Uterus (tissue), 4 donors: Measurements from ENCODE around the gene TCF19. TPM values are rescaled to one million over a fixed set of nuclear protein-coding genes. Genes with fewer than 3 reads are reported as not detected.

Experiments
- DNase-seq, 2 donors: peaks; one replicate each; pipeline ENCODE4 v3.0.0-alpha.2; 2019 to 2020
- H3K27ac ChIP-seq, 2 donors: fragments of 200-600 bp; sonication (generic); 1 replicate in 1 of 2; 2 replicates in 1 of 2; pipeline ENCODE4 v1.5.1; 2016 to 2018
- H3K27me3 ChIP-seq, 2 donors: fragments of 200-600 bp; sonication (generic); one replicate each; pipeline ENCODE4 v1.5.1; 2018 to 2019; ENCODE audit warnings: control low read depth in 1 of 2
- H3K36me3 ChIP-seq, 2 donors: fragments of 200-600 bp; sonication (generic); one replicate each; pipeline ENCODE4 v1.5.1; 2019; ENCODE audit warnings: control low read depth in 1 of 2
- H3K4me1 ChIP-seq, 2 donors: fragments of 200-600 bp; sonication (generic); one replicate each; pipeline ENCODE4 v1.5.1; 2018 to 2019; ENCODE audit warnings: control low read depth in 1 of 2
- H3K4me3 ChIP-seq, 2 donors: fragments of 200-600 bp; sonication (generic); 1 replicate in 1 of 2; 2 replicates in 1 of 2; pipeline ENCODE4 v1.5.1; 2018 to 2019; ENCODE audit warnings: mild to moderate bottlenecking in 1 of 2
- H3K9me3 ChIP-seq, 2 donors: fragments of 200-600 bp; sonication (generic); one replicate each; pipeline ENCODE4 v1.5.1; 2019; ENCODE audit warnings: control low read depth in 1 of 2
- POLR2A ChIP-seq, 2 donors: fragments of 450-650 bp; IDR thresholded peaks; one replicate each; pipeline ENCODE4 v1.6.1; 2016; ENCODE audit warnings: antibody characterized with exemption in 2 of 2, mild to moderate bottlenecking in 1 of 2, moderate library complexity in 1 of 2
- intact Hi-C: fragments of 100-400 bp; cut with DNase I; formaldehyde crosslinking; loops from one replicate; pipeline ENCODE4 v1.15.1; 2023; ENCODE audit warnings: low total_unique reads
- total RNA-seq, 4 donors: library from RNA; depleted of rRNA in 3 of 4; stranded (reverse); fragments of >200 nt in 3 of 4; gene quantifications; one replicate each; pipeline versions ENCODE4 v1.1.0 to v1.2.4, GENCODE V29; 2014 to 2023
- TF ChIP-seq, protein P1 (sequence below), 4 experiments: fragments of 200-600 bp in 2 of 4; fragments of 450-650 bp in 2 of 4; sonication (generic) in 2 of 4; IDR thresholded peaks; one replicate each; pipeline ENCODE4 v1.5.1; 2016 to 2019; ENCODE audit warnings: antibody characterized with exemption in 4 of 4, mild to moderate bottlenecking in 2 of 4, moderate library complexity in 1 of 4
- donor health status: DM: yes; HTN: yes; CAD: no.

The TCF19 gene
- total RNA-seq, 4 donors from 2014 or later: 3.6 to 22.3 (median 12.6) TPM

DNA sequence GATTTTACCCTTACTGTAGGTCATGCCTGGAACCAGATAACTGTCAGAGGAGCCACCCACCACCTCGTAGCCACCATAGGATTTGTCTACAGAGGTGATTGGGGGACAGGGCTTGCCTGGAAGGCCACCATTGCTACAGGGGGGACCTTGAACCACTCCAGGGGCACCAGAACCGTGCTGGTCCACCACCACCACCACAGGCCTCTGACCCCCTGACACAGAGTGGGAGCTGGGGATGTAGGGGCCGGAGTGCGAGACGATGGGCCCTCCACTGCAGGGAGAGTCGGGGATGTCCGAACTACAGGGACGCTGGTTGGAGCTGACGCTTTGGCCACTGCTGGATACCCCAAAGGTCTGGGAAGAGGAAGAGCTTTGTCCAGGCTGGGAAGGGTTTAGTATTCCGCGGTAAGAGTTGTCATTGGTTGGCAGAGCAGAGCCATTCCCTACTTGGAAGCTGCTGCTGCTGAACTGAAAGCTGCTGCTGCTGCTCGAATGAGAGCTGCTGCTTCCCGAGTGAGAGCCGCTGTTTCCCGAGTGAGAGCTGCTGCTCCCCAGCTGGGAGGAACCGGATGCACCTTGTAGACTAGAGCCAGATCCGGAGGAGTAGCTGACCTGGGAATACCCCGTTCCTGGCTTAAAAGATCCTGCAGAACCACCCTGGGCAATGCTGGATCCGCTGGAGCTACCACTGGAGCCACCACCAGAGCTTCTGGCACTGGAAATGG is 41.6 kb upstream of the TCF19 start:
- H3K9me3 ChIP-seq: no peaks in the 10 kb centered on the region
- no peaks in the 10 kb centered on the region for H3K27me3 ChIP-seq
- peak; percentile 49 to 64 for DNase-seq
- intact Hi-C loops: no loop called here
- peak overlapping the region; percentile 64 to 91 for H3K27ac ChIP-seq
- H3K36me3 ChIP-seq: no peaks in the 10 kb centered on the region
- H3K4me3 ChIP-seq: peak overlapping the region in 1 of 2 donors; percentile 22
- no peak for TF ChIP-seq POLR2A (IDR thresholded peaks at IDR 0.05)
- TF ChIP-seq, protein P1, sequence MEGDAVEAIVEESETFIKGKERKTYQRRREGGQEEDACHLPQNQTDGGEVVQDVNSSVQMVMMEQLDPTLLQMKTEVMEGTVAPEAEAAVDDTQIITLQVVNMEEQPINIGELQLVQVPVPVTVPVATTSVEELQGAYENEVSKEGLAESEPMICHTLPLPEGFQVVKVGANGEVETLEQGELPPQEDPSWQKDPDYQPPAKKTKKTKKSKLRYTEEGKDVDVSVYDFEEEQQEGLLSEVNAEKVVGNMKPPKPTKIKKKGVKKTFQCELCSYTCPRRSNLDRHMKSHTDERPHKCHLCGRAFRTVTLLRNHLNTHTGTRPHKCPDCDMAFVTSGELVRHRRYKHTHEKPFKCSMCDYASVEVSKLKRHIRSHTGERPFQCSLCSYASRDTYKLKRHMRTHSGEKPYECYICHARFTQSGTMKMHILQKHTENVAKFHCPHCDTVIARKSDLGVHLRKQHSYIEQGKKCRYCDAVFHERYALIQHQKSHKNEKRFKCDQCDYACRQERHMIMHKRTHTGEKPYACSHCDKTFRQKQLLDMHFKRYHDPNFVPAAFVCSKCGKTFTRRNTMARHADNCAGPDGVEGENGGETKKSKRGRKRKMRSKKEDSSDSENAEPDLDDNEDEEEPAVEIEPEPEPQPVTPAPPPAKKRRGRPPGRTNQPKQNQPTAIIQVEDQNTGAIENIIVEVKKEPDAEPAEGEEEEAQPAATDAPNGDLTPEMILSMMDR (IDR thresholded peaks at IDR 0.05): no peak
- H3K4me1 ChIP-seq: peaks cover 0 to 8% of the 10 kb centered on the region in 2 donors

DNA sequence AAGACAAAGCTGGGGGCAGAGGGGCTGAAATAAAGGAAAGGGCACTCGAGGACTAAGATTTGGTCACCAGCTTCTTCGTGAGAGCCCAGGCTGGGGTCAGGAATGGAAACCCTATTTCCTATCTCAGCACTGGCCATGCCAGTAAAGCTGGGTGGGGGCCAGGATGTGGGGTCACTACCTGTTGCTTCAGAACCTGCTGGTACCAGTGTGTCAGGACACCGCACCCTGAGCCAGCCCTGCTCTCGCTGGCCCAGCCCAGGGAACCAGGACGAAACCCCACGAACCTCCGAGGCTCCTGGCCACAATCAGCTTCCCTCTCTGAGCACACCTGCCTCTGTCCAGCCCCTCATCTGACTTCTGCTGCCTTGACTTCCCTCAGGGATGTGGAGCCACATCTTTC is 40.2 kb upstream of the TCF19 start:
- Histone ChIP-seq H3K4me3 (no peak overlapping the region), H3K27ac (no peak overlapping the region), H3K4me1 (peaks cover 0 to 8% of the 10 kb centered on the region in 2 donors), H3K36me3 (no peaks in the 10 kb centered on the region), H3K9me3 (no peaks in the 10 kb centered on the region), H3K27me3 (no peaks in the 10 kb centered on the region)
- no peak for DNase-seq
- intact Hi-C loops: no loop called here
- no peak for TF ChIP-seq POLR2A (IDR thresholded peaks at IDR 0.05)
- TF ChIP-seq, protein P1 (IDR thresholded peaks at IDR 0.05): no peak

DNA sequence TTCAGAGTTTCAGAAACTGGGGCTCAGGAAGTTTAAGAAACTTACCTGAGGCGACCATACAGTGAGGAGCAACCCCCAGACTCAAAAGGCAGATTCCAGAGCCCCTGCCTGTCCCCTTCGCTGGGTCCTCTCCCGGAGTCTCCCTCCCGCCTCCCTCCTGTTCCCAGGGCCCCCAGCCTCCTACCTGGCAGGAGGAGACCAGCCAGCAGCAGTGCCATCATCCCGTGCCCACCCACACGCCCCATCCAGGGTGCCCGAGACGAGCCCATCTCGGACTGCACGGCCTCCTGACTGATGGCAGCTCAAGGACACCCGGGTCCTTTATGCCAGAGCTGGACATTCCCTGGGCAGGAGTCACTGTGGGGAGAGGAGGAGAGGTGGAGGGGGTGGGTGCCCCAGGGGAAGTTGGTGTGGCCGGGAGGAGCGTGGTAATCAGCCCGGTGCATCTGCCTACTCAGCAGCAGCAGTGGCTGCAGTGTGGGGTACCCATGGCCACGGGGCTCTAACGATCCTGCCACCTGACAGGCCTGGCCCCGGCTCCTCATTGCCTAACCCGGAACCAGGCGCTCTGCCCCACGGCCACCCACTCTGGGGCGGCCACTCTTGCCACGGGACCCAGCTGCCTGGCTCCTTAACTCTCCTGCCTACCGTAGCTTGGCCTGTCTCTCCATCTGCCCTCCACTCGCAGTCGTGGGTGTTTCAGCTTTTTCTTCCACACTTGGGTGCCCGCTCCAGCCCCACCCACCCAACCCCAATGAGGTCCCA is 38.1 kb upstream of the TCF19 start, which contains the start of gene CDSN:
TSS of gene CDSN (minus strand) at position 296 of the 765 bp plus-strand sequence. CDS start at position 269, 27 bp downstream.
- Histone ChIP-seq H3K9me3 (no peaks in the 10 kb centered on the region), H3K4me1 (no peaks in the 10 kb centered on the region), H3K27ac (no peak within 1 kb of the TSS), H3K27me3 (no peaks in the 10 kb centered on the region), H3K36me3 (no peaks in the 10 kb centered on the region), H3K4me3 (no peak within 1 kb of the TSS)
- TF ChIP-seq, protein P1 (IDR thresholded peaks at IDR 0.05): no peak
- TF ChIP-seq POLR2A (IDR thresholded peaks at IDR 0.05): no peak
- intact Hi-C loops: no loop called here
- DNase-seq: no peak

DNA sequence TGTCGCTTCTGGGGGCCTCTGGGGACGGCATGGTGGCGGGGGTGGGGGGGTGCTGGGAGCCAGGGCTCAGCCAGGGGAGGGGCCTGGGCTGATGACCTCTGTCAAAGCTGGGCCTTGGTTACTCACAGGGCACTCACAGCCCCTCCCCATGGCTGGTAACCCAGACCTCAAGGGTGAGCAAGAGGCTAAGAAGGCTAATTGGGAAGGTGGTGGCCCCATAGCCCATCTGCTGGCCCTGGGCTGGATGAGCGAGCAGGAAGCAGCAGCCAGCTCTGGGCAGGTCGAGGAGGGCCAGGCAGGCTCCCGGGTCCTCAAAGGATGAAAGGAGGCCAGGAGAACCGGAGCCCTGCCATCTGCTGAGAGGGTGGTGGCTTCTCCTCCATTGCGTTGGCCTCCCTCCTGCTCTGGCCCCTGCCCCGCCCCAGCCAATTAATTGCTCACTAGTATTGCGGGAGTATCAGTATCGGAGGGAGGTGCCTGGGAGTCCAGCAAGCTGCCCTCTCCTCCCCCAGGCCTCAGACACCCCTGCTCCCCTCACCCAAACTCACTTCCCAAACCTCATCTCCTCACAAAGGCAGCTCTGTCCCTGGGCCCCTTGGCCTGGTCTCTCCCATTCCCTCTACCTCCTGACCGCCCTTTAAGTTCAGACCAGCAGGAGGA is 37.1 kb upstream of the TCF19 start:
- H3K4me1 ChIP-seq: no peaks in the 10 kb centered on the region
- intact Hi-C loops: no loop called here
- no peak for DNase-seq
- H3K27me3 ChIP-seq: no peaks in the 10 kb centered on the region
- peak overlapping the region in 1 of 2 donors; percentile 34 for H3K27ac ChIP-seq
- H3K4me3 ChIP-seq: no peak overlapping the region
- no peak for TF ChIP-seq POLR2A (IDR thresholded peaks at IDR 0.05)
- TF ChIP-seq, protein P1 (IDR thresholded peaks at IDR 0.05): no peak
- H3K9me3 ChIP-seq: no peaks in the 10 kb centered on the region
- no peaks in the 10 kb centered on the region for H3K36me3 ChIP-seq
